H1 (cell line): ENCODE results near the gene LRRC45. TPM values are rescaled to one million over a fixed set of nuclear protein-coding genes. Genes with fewer than 3 reads are reported as not detected.

Experiments used
- CTCF ChIA-PET: fragments of 300-600 bp; sonication (Branson Sonifier 250); formaldehyde crosslinking; loops from one replicate; lab custom pipeline; 2021; ENCODE audit not compliant: partially characterized antibody; lab: Charles Lee
- POLR2A ChIA-PET: fragments of 300-600 bp; sonication (Branson Sonifier 250); formaldehyde crosslinking; loops from one replicate; lab custom pipeline; 2021; ENCODE audit warnings: inconsistent platforms; ENCODE audit not compliant: partially characterized antibody; lab: Charles Lee
- DNase-seq, 2 experiments: peaks; one replicate each; pipeline versions ENCODE4 v3.0.0 to v3.0.0-alpha.2; 2010 to 2022; ENCODE audit warnings: low spot score in 2 of 2, low read depth in 1 of 2, mixed read lengths in 1 of 2
- FAIRE-seq: peaks from 2 replicates; lab custom pipeline; 2011; peaks lifted over from hg19 to GRCh38; lab: Jason Lieb, UNC
- H2AFZ ChIP-seq: 2 replicates; pipeline ENCODE4 v1.8.1; 2012; ENCODE audit warnings: low read length, inconsistent platforms
- H2AK5ac ChIP-seq: 2 replicates; pipeline ENCODE4 v1.6.1; 2013; ENCODE audit warnings: low read depth, low read length
- H2BK120ac ChIP-seq: replicated peaks from 2 replicates; pipeline ENCODE3; 2013; ENCODE audit warnings: low read depth, low read length, inconsistent platforms
- H2BK12ac ChIP-seq: 2 replicates; pipeline ENCODE4 v1.6.1; 2013; ENCODE audit warnings: low read depth, low read length
- H2BK15ac ChIP-seq: 2 replicates; pipeline ENCODE4 v1.6.1; 2013; ENCODE audit warnings: low read length
- H2BK20ac ChIP-seq: 2 replicates; pipeline ENCODE4 v1.6.1; 2013; ENCODE audit warnings: low read length
- H2BK5ac ChIP-seq: 2 replicates; pipeline ENCODE4 v1.6.1; 2013; ENCODE audit warnings: low read depth, low read length
- H3K14ac ChIP-seq: 2 replicates; pipeline ENCODE4 v1.6.1; 2013; ENCODE audit warnings: inconsistent platforms; ENCODE audit not compliant: insufficient read length
- H3K18ac ChIP-seq: 2 replicates; pipeline ENCODE4 v1.6.1; 2013; ENCODE audit warnings: low read length; ENCODE audit errors: extremely low read depth
- H3K23ac ChIP-seq: 2 replicates; pipeline ENCODE4 v1.6.1; 2013; ENCODE audit warnings: inconsistent platforms; ENCODE audit not compliant: insufficient read length
- H3K23me2 ChIP-seq: 2 replicates; pipeline ENCODE4 v1.6.1; 2013; ENCODE audit warnings: low read depth, low read length
- H3K27ac ChIP-seq: 2 replicates; pipeline ENCODE4 v1.6.1; 2011; ENCODE audit warnings: low read depth, low read length, inconsistent platforms
- H3K27me3 ChIP-seq, 4 experiments: replicated peaks in 1 of 4; 1 replicate in 1 of 4; 2 replicates in 3 of 4; pipeline versions ENCODE4 v1.6.1 to v1.8.1; 2011 to 2013; ENCODE audit warnings: low read length in 3 of 4, mild to moderate bottlenecking in 3 of 4, inconsistent platforms in 2 of 4, mixed read lengths in 2 of 4, moderate library complexity in 1 of 4; ENCODE audit not compliant: control insufficient read depth in 3 of 4, insufficient read depth in 3 of 4; ENCODE audit errors: extremely low read depth in 1 of 4
- H3K36me3 ChIP-seq, 4 experiments: 2 replicates each; pipeline versions ENCODE4 v1.6.1 to v1.8.1; 2011 to 2013; ENCODE audit warnings: mild to moderate bottlenecking in 4 of 4, low read length in 3 of 4, moderate library complexity in 2 of 4, control low read depth in 1 of 4, inconsistent platforms in 1 of 4; ENCODE audit not compliant: insufficient read depth in 4 of 4, control insufficient read depth in 2 of 4
- H3K4ac ChIP-seq: replicated peaks from 2 replicates; pipeline ENCODE3; 2013; ENCODE audit warnings: low read length, low read depth, mixed read lengths, inconsistent platforms; ENCODE audit not compliant: insufficient read length
- H3K4me1 ChIP-seq, 4 experiments: replicated peaks in 1 of 4; 1 replicate in 1 of 4; 2 replicates in 3 of 4; pipeline versions ENCODE4 v1.6.1 to v1.8.1; 2011 to 2013; ENCODE audit warnings: low read length in 3 of 4, inconsistent platforms in 2 of 4, mixed read lengths in 1 of 4; ENCODE audit not compliant: insufficient read depth in 4 of 4, control insufficient read depth in 3 of 4
- H3K4me2 ChIP-seq, 2 experiments: 2 replicates each; pipeline versions ENCODE4 v1.6.1 to v1.8.1; 2011 to 2013; ENCODE audit warnings: low read depth in 2 of 2, low read length in 2 of 2, control low read depth in 1 of 2, inconsistent platforms in 1 of 2, mild to moderate bottlenecking in 1 of 2; ENCODE audit not compliant: insufficient read depth in 1 of 2
- H3K4me3 ChIP-seq, 4 experiments: fragments of 200-600, 300-600 bp in 1 of 4; sonication (generic), shearing (Covaris generic), sonication (Bioruptor Twin) in 1 of 4; 2 replicates each; pipeline versions ENCODE4 v1.5.1 to v1.8.1; 2011 to 2016; ENCODE audit warnings: low read length in 4 of 4, low read depth in 3 of 4, control low read depth in 2 of 4, inconsistent platforms in 2 of 4, mild to moderate bottlenecking in 2 of 4, mixed read lengths in 1 of 4, moderate library complexity in 1 of 4; ENCODE audit not compliant: insufficient read depth in 2 of 4; ENCODE audit errors: extremely low read depth in 1 of 4
- H3K56ac ChIP-seq: replicated peaks from 2 replicates; pipeline ENCODE3; 2013; ENCODE audit warnings: low read depth, mild to moderate bottlenecking, mixed read lengths, low read length, inconsistent platforms; ENCODE audit not compliant: insufficient read length
- H3K79me1 ChIP-seq: 2 replicates; pipeline ENCODE4 v1.6.1; 2013; ENCODE audit warnings: low read depth, low read length, control low read depth
- H3K79me2 ChIP-seq, 2 experiments: 2 replicates each; pipeline versions ENCODE4 v1.6.1 to v1.8.1; 2012 to 2013; ENCODE audit warnings: low read length in 2 of 2, mild to moderate bottlenecking in 2 of 2, inconsistent platforms in 1 of 2; ENCODE audit not compliant: insufficient read depth in 2 of 2, control insufficient read depth in 1 of 2
- H3K9ac ChIP-seq, 4 experiments: replicated peaks in 1 of 4; 1 replicate in 1 of 4; 2 replicates in 3 of 4; pipeline versions ENCODE4 v1.6.1 to v1.8.1; 2011 to 2013; ENCODE audit warnings: low read depth in 3 of 4, low read length in 3 of 4, control low read depth in 2 of 4, mild to moderate bottlenecking in 2 of 4, moderate library complexity in 2 of 4, inconsistent platforms in 1 of 4; ENCODE audit errors: extremely low read depth in 1 of 4
- H3K9me3 ChIP-seq, 2 experiments: 2 replicates each; pipeline versions ENCODE4 v1.6.1 to v1.8.1; 2012 to 2013; ENCODE audit warnings: mild to moderate bottlenecking in 2 of 2, moderate library complexity in 2 of 2, control low read depth in 1 of 2, inconsistent platforms in 1 of 2, low read depth in 1 of 2, low read length in 1 of 2, mixed read lengths in 1 of 2; ENCODE audit not compliant: insufficient read depth in 2 of 2
- H4K20me1 ChIP-seq, 2 experiments: replicated peaks in 1 of 2; 2 replicates each; pipeline versions ENCODE3 to v1.8.1; 2011 to 2013; ENCODE audit warnings: inconsistent platforms in 2 of 2, low read length in 2 of 2, mild to moderate bottlenecking in 1 of 2; ENCODE audit not compliant: insufficient read depth in 2 of 2, control insufficient read depth in 1 of 2
- H4K5ac ChIP-seq: 2 replicates; pipeline ENCODE4 v1.6.1; 2013; ENCODE audit warnings: low read length, low read depth, mixed read lengths, inconsistent platforms; ENCODE audit not compliant: insufficient read length
- H4K8ac ChIP-seq: 2 replicates; pipeline ENCODE4 v1.8.0; 2013; ENCODE audit warnings: mild to moderate bottlenecking, moderate library complexity, low read length, inconsistent platforms; ENCODE audit not compliant: insufficient read depth; ENCODE audit errors: extremely low read depth
- H4K91ac ChIP-seq: replicated peaks from 2 replicates; pipeline ENCODE3; 2013; ENCODE audit warnings: low read length, mixed read lengths, inconsistent platforms; ENCODE audit not compliant: insufficient read length
- GABPA ChIP-seq: IDR thresholded peaks from 2 replicates; pipeline ENCODE4 v1.6.1; 2011; ENCODE audit warnings: mild to moderate bottlenecking, low read length, moderate library complexity, borderline replicate concordance; ENCODE audit not compliant: insufficient read depth
- KDM4A ChIP-seq: IDR thresholded peaks from one replicate; pipeline ENCODE4 v1.7.1; 2012; ENCODE audit warnings: low read depth, mild to moderate bottlenecking, moderate library complexity, low read length, inconsistent platforms; ENCODE audit not compliant: severe bottlenecking
- RBBP5 ChIP-seq: IDR thresholded peaks from 2 replicates; pipeline ENCODE4 v1.7.1; 2012; ENCODE audit warnings: low read depth, mild to moderate bottlenecking, inconsistent platforms, low read length, moderate library complexity, borderline replicate concordance
- TAF1 ChIP-seq: IDR thresholded peaks from 2 replicates; pipeline ENCODE4 v1.6.1; 2011; ENCODE audit warnings: mild to moderate bottlenecking, low read depth, low read length
- TAF7 ChIP-seq: optimal IDR thresholded peaks from 2 replicates; pipeline ENCODE3; 2011; ENCODE audit warnings: low read depth, mild to moderate bottlenecking, inconsistent platforms, low read length, moderate library complexity, borderline replicate concordance
- WGBS, 2 experiments: shearing (Covaris generic) in 1 of 2; methylation state at CpG; one replicate each; pipeline versions ENCODE4 v1.1.6 to v1.1.7; 2013 to 2015; ENCODE audit warnings: low lambda C conversion rate in 2 of 2, mixed read lengths in 2 of 2, inconsistent platforms in 1 of 2, low coverage in 1 of 2, missing lambda C conversion rate in 1 of 2; ENCODE audit not compliant: insufficient replicate concordance in 2 of 2, insufficient coverage in 1 of 2, insufficient read length in 1 of 2; ENCODE audit errors: extremely low coverage in 1 of 2, missing lambda C conversion rate in 1 of 2; 5-methylcytosine and 5-hydroxymethylcytosine counted together
- polyA plus RNA-seq, 7 experiments: library from polyadenylated mRNA; depleted of rRNA in 3 of 7; stranded (reverse) in 5 of 7; unstranded in 2 of 7; fragments of >200 nt in 5 of 7; fragments of 200-250 nt in 2 of 7; gene quantifications; 1 replicate in 5 of 7; 2 replicates in 1 of 7; 4 replicates in 1 of 7; pipeline versions ENCODE4 v1.2.1 to v1.2.3, GENCODE V29; 2011 to 2013; ENCODE audit warnings: missing spikeins in 2 of 7, mixed read lengths in 2 of 7
- total RNA-seq: library from RNA; stranded (reverse); fragmentation: NEBNext Ultra II Directional; extraction: Animal tissue kit (Norgen Biotek cat#: 25700); gene quantifications from 2 replicates; pipeline ENCODE4 v1.2.1, GENCODE V29; 2021

LRRC45 gene
- total and polyA plus RNA-seq, 2 of the 8 experiments (the other 6 are each of a cell fraction or from before 2014, with no cell fraction given): 11.5 to 29.0 TPM

DNA sequence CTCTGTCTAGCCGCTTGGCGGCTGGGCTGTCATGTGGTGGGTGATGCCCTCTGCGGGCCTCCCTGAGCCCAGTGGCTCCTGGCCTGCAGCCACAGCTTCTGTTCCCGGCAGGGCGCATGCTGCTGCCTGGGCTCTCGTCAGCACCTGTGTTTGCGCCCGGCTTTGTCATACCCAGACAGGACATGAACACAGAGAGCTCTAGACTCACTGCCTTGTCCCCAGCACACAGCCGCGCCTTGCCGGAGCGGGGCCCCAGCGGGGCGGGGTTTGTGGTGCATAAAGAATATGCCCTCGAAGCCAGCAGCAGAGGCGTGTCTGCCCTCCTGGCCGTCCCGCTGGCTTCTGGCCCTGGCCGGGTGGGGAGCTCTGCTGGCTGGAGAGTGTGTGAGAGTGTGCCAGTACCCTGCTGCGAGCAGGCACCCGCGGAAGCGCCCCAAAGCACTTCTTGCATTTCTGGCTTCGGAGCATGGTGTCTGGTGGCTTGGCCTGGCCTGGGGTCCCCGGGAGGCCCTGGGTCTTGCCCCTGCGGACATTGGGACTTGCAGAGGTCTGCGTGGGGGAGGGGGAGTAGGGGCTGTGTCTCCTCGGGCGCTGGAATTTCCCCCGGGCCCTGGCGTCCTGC is 31.3 kb upstream of the LRRC45 start:
- peak; percentile 11; the same call in 1 of the 2 replicates for TF ChIP-seq RBBP5
- no peak for TF ChIP-seq KDM4A
- 0 out of 2 replicates have a peak, but pooled peaks have one; percentile 20 for TF ChIP-seq TAF1
- 0 out of 2 replicates have a peak, but pooled peaks have one; percentile 21 for TF ChIP-seq GABPA
- no peak for TF ChIP-seq TAF7
- no peak overlapping the region for H3K56ac ChIP-seq
- peak overlapping the region; percentile 12 to 14; a peak in 3 of 4 replicates for H3K4me2 ChIP-seq
- H4K8ac ChIP-seq: no peak overlapping the region
- no peak overlapping the region for H2AK5ac ChIP-seq
- peak overlapping the region; percentile 32 for H4K91ac ChIP-seq
- H2BK120ac ChIP-seq: no peak overlapping the region
- ChIA-PET POLR2A (interaction anchor here (0.6 to 5.1 kb wide), 7 partner anchors 10 to 67 kb away, joined by 3 to 40 read pairs (median 5); partner anchors contain the start of gene ASPSCR1), CTCF (interaction anchor here (0.8 to 1.8 kb wide), 7 partner anchors 10 to 309 kb away, joined by 3 to 12 read pairs (median 4); no protein-coding TSS in a partner anchor)
- no peak overlapping the region for H3K4ac ChIP-seq
- H2BK5ac ChIP-seq: peak overlapping the region; percentile 63; the same call in 1 of the 2 replicates
- H2AFZ ChIP-seq: no peak overlapping the region
- H3K23ac ChIP-seq: no peak overlapping the region
- H3K4me3 ChIP-seq: peak overlapping the region in 1 of 4 experiments; percentile 9; a peak in 2 of 8 replicates
- H3K23me2 ChIP-seq: no peaks in the 10 kb centered on the region
- peaks cover 0 to 31% (median 27%) of the 10 kb centered on the region in 4 experiments; a peak in 6 of 7 replicates for H3K4me1 ChIP-seq
- no peak overlapping the region for H2BK20ac ChIP-seq
- no peaks in the 10 kb centered on the region for H3K9me3 ChIP-seq
- no peak for FAIRE-seq
- peaks cover 0 to 3% of the 10 kb centered on the region in 2 experiments; a peak in 1 of 4 replicates for H3K79me2 ChIP-seq
- H3K14ac ChIP-seq: no peak overlapping the region
- H3K18ac ChIP-seq: peak overlapping the region; percentile 51; the same call in 1 of the 2 replicates
- H2BK12ac ChIP-seq: no peak overlapping the region; the same call in 1 of the 2 replicates
- WGBS, 2 experiments: 62% methylated on average over 31 of the region's 31 CpGs; no CpG with 5 or more reads in 1 of the 2 experiments
- no peaks in the 10 kb centered on the region for H3K27me3 ChIP-seq
- peaks cover 9% of the 10 kb centered on the region for H3K79me1 ChIP-seq
- H2BK15ac ChIP-seq: no peak overlapping the region
- peaks cover 3 to 14% of the 10 kb centered on the region in 2 experiments for H4K20me1 ChIP-seq
- H4K5ac ChIP-seq: no peak overlapping the region
- peaks cover 0 to 4% (median 0%) of the 10 kb centered on the region in 4 experiments; a peak in 2 of 8 replicates for H3K36me3 ChIP-seq
- DNase-seq: no peak
- no peak overlapping the region; a peak in 2 of 7 replicates for H3K9ac ChIP-seq
- no peak overlapping the region for H3K27ac ChIP-seq
